AG04450 (cell line): ENCODE measurements around the gene CEP41. TPM values are rescaled to one million over a fixed set of nuclear protein-coding genes. Genes with fewer than 3 reads are reported as not detected.
A peak's percentile ranks its signal among the peaks of the same experiment; 100 is the strongest.

Source experiments
- CTCF ChIA-PET: fragments of 300-600, 350-600 bp; formaldehyde crosslinking; extraction: SDS; loops from one replicate; lab custom pipeline; 2022; ENCODE audit warnings: antibody characterized with exemption, inconsistent platforms; lab: Charles Lee
- POLR2A ChIA-PET: fragments of 350-600 bp; formaldehyde crosslinking; extraction: SDS; loops from one replicate; lab custom pipeline; 2021; ENCODE audit warnings: antibody characterized with exemption, inconsistent platforms; lab: Yijun Ruan, JAX
- DNase-seq: peaks from one replicate; pipeline ENCODE4 v3.0.0-alpha.2; 2011; ENCODE audit warnings: low read depth, low spot score
- H3K27ac ChIP-seq: one replicate; pipeline ENCODE4 v1.5.1; 2012; ENCODE audit warnings: low read depth, low read length, control low read depth
- H3K27me3 ChIP-seq: one replicate; pipeline ENCODE4 v1.6.0; 2012; ENCODE audit warnings: low read length; ENCODE audit not compliant: control insufficient read depth, insufficient read depth
- H3K4me3 ChIP-seq: 2 replicates; pipeline ENCODE4 v1.5.1; 2011; ENCODE audit warnings: mild to moderate bottlenecking, low read depth, low read length, control low read depth
- H3K9me3 ChIP-seq: 2 replicates; pipeline ENCODE4 v1.5.1; 2012; ENCODE audit warnings: low read length; ENCODE audit not compliant: control insufficient read depth, insufficient read depth
- polyA plus RNA-seq: library from polyadenylated mRNA; depleted of rRNA; stranded (reverse); fragments of >200 nt; gene quantifications from 2 replicates; pipeline ENCODE4 v1.2.3, GENCODE V29; 2011
- TF ChIP-seq, protein P1 (sequence below): IDR thresholded peaks from 2 replicates; pipeline ENCODE4 v1.5.1; 2011; ENCODE audit warnings: low read depth, low read length, control low read depth, inconsistent platforms

Gene CEP41
- polyA plus RNA-seq, 1 experiment, result 26.4 TPM

- no peaks in the 10 kb centered on the region for H3K27me3 ChIP-seq
- POLR2A ChIA-PET, result interaction anchor here (0.6 to 0.7 kb wide), 2 partner anchors 29 to 164 kb away, joined by 3 to 4 read pairs; no protein-coding TSS in a partner anchor
- no peak for DNase-seq
- TF ChIP-seq, protein P1, sequence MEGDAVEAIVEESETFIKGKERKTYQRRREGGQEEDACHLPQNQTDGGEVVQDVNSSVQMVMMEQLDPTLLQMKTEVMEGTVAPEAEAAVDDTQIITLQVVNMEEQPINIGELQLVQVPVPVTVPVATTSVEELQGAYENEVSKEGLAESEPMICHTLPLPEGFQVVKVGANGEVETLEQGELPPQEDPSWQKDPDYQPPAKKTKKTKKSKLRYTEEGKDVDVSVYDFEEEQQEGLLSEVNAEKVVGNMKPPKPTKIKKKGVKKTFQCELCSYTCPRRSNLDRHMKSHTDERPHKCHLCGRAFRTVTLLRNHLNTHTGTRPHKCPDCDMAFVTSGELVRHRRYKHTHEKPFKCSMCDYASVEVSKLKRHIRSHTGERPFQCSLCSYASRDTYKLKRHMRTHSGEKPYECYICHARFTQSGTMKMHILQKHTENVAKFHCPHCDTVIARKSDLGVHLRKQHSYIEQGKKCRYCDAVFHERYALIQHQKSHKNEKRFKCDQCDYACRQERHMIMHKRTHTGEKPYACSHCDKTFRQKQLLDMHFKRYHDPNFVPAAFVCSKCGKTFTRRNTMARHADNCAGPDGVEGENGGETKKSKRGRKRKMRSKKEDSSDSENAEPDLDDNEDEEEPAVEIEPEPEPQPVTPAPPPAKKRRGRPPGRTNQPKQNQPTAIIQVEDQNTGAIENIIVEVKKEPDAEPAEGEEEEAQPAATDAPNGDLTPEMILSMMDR, result no peak
- no peak overlapping the region for H3K4me3 ChIP-seq
- no peak overlapping the region for H3K27ac ChIP-seq
- CTCF ChIA-PET, result interaction anchor here (0.5 kb wide), 1 partner anchor 294 kb away, joined by 3 read pairs; no protein-coding TSS in a partner anchor
- H3K9me3 ChIP-seq, result no peaks in the 10 kb centered on the region
Measured at GRCh38 chr7:130401578-130401977, 39.2 kb downstream of the CEP41 start.

DNA sequence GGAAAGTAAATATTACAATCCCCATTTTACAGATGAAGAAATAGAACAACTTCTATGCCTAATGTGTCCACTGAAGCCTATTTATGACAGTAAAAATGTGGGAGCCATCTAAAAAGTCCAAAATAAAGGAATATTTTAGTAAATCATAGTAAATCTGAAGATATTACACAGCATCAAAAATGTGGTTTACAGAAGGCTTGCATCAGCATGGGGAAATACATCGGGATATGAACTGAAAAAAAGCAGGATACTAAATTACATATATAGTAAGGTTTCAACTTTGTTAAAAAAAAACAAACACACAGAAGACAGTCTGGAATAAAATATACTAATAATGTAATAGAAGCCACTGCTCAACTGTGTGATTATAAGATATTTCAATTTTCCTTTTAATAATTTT is 39.7 kb downstream of the CEP41 start:
- DNase-seq, result no peak
- H3K9me3 ChIP-seq, result no peaks in the 10 kb centered on the region
- TF ChIP-seq, protein P1, result no peak
- H3K27ac ChIP-seq, result no peak overlapping the region
- ChIA-PET CTCF (no interaction called here), POLR2A (no interaction called here)
- no peaks in the 10 kb centered on the region for H3K27me3 ChIP-seq
- H3K4me3 ChIP-seq, result no peak overlapping the region

DNA sequence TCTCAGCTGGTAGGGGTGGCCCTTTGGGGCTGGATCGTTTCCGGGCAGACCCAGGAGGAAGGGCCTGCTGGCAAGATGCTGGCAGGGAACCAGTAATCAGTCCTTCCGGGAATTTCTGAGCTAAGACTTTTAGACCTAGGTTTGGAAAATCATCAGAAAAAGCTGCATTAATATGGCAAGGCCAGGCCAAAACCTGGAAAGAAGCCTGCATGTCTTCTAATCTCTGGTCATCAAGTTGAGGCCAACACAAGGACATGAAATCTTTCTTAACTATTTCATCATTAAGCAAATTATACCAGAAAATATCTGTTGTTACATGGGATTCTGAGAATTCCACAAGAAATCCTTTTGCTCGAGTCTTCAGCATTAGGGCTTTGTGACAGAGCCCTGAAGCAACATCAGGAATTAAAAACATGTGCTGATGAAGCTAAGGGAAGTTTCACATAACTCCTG is 40.7 kb downstream of the CEP41 start:
- DNase-seq, result no peak
- H3K27me3 ChIP-seq, result no peaks in the 10 kb centered on the region
- no peaks in the 10 kb centered on the region for H3K9me3 ChIP-seq
- ChIA-PET POLR2A (interaction anchor here (0.6 kb wide), 1 partner anchor 281 kb away, joined by 8 read pairs; no protein-coding TSS in a partner anchor), CTCF (no interaction called here)
- TF ChIP-seq, protein P1, result no peak
- peak overlapping the region; percentile 62 for H3K27ac ChIP-seq
- no peak overlapping the region for H3K4me3 ChIP-seq

- POLR2A ChIA-PET, result no interaction called here
- Histone ChIP-seq H3K4me3 (no peak overlapping the region), H3K27ac (no peak overlapping the region), H3K9me3 (no peaks in the 10 kb centered on the region), H3K27me3 (no peaks in the 10 kb centered on the region)
- DNase-seq, result no peak
- CTCF ChIA-PET, result no interaction called here
- TF ChIP-seq, protein P1, result no peak
Measured at GRCh38 chr7:130398526-130399090, 42.2 kb downstream of the CEP41 start.

DNA sequence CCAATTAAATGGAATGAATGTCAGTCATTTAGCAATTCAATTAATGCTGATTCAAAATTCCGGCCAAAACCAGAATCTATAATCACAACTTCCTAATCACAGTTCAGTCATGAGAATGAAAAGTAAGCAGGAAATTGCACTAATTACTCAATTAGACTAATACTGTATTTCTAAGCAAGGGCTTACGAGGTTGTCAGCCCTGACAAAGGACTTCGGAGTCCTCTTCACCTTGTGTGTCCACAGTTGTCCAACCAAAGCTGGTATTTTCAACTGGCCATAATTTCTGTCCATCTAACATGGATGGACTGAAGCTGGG is 43.1 kb downstream of the CEP41 start:
- Histone ChIP-seq H3K4me3 (no peak overlapping the region), H3K9me3 (no peaks in the 10 kb centered on the region), H3K27ac (no peak overlapping the region), H3K27me3 (no peaks in the 10 kb centered on the region)
- ChIA-PET CTCF (no interaction called here), POLR2A (interaction anchor here (0.7 kb wide), 1 partner anchor 124 kb away, joined by 12 read pairs; no protein-coding TSS in a partner anchor)
- no peak for DNase-seq
- TF ChIP-seq, protein P1, result no peak
